ENCODE results near the gene CFAP65.

DNA sequence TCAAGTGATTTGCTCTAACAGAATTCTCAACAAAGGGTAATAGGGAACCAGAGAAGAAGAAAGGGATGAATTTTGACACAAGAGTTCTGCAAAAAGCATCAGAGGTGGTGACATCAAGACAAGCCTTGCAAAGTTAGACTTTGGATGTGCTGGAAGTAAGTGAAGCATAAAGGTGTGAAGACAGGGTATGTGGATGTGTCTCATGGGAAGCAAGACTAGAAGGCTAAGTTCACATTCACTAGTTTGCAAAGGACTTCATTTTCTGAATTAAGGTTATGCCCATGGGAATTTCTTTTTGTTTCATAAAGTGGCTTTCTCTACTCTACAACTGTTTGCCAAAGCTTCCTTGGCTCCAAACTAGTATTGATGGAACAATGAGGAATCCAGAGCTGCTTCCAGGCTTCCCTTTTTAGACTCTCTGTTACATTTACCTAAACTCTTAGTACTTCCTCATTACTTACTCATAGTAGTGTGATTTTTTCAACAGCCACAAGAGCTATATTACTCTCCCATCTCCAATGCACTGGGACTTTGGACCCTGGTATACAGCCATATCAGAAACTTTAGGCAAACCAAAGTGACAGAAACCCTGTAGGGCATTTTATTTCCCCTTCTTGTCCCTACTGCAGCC, 40.5 kb upstream of the CFAP65 start:
- TF ChIP-seq, protein P1, sequence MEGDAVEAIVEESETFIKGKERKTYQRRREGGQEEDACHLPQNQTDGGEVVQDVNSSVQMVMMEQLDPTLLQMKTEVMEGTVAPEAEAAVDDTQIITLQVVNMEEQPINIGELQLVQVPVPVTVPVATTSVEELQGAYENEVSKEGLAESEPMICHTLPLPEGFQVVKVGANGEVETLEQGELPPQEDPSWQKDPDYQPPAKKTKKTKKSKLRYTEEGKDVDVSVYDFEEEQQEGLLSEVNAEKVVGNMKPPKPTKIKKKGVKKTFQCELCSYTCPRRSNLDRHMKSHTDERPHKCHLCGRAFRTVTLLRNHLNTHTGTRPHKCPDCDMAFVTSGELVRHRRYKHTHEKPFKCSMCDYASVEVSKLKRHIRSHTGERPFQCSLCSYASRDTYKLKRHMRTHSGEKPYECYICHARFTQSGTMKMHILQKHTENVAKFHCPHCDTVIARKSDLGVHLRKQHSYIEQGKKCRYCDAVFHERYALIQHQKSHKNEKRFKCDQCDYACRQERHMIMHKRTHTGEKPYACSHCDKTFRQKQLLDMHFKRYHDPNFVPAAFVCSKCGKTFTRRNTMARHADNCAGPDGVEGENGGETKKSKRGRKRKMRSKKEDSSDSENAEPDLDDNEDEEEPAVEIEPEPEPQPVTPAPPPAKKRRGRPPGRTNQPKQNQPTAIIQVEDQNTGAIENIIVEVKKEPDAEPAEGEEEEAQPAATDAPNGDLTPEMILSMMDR (IDR thresholded peaks at IDR 0.05), result peak in 1 of 7 experiments; percentile 11
- no peak for TF ChIP-seq POLR2A (IDR thresholded peaks at IDR 0.05)
